Sigmoid colon (tissue), 7 donors: ENCODE results near the gene ZNF132. TPM values are rescaled to one million over a fixed set of nuclear protein-coding genes. Genes with fewer than 3 reads are reported as not detected.
"Not testable (repeated sequence)": the region's sequence is repeated elsewhere in the genome, so short reads cannot be mapped to it uniquely, and the experiment has no call there.

Source experiments
- DNase-seq: peaks from one replicate; pipeline ENCODE4 v3.0.0-alpha.2; 2019
- H3K27ac ChIP-seq, 4 donors: fragments of 200-600 bp; sonication (generic); one replicate each; pipeline ENCODE4 v1.5.1; 2016 to 2019; ENCODE audit warnings: mild to moderate bottlenecking in 1 of 4
- H3K27me3 ChIP-seq, 3 donors: fragments of 200-600 bp; sonication (generic); one replicate each; pipeline ENCODE4 v1.5.1; 2019; ENCODE audit warnings: mild to moderate bottlenecking in 1 of 3
- H3K36me3 ChIP-seq, 4 donors: fragments of 200-600 bp; sonication (generic); one replicate each; pipeline ENCODE4 v1.5.1; 2016 to 2019
- H3K4me1 ChIP-seq, 4 donors: fragments of 200-600 bp; sonication (generic); one replicate each; pipeline ENCODE4 v1.5.1; 2017 to 2019
- H3K4me3 ChIP-seq, 4 donors: fragments of 200-600 bp; sonication (generic); one replicate each; pipeline ENCODE4 v1.5.1; 2017 to 2019; ENCODE audit warnings: mild to moderate bottlenecking in 2 of 4, moderate library complexity in 1 of 4
- H3K9me3 ChIP-seq, 4 donors: fragments of 200-600 bp in 3 of 4; sonication (generic) in 3 of 4; one replicate each; pipeline versions ENCODE4 v1.5.1 to v1.6.1; 2013 to 2019
- CTCF ChIP-seq, 4 experiments: fragments of 450-650 bp in 3 of 4; fragments of 200-600 bp in 1 of 4; IDR thresholded peaks; one replicate each; pipeline ENCODE4 v1.5.1; 2016 to 2019; ENCODE audit warnings: antibody characterized with exemption in 4 of 4, mild to moderate bottlenecking in 3 of 4, moderate library complexity in 2 of 4
- EP300 ChIP-seq, 4 donors: sonication (generic); formaldehyde crosslinking; IDR thresholded peaks; one replicate each; pipeline ENCODE4 v1.6.1; 2017; ENCODE audit warnings: antibody characterized with exemption in 4 of 4
- POLR2A ChIP-seq, 2 donors: fragments of 450-650 bp; IDR thresholded peaks; one replicate each; pipeline ENCODE4 v1.6.1; 2016; ENCODE audit warnings: antibody characterized with exemption in 2 of 2, mild to moderate bottlenecking in 2 of 2, moderate library complexity in 2 of 2
- POLR2AphosphoS5 ChIP-seq, 4 donors: sonication (generic); formaldehyde crosslinking; IDR thresholded peaks; one replicate each; pipeline ENCODE4 v1.6.1; 2017; ENCODE audit warnings: antibody characterized with exemption in 4 of 4
- WGBS, 2 donors: extraction: QIAGEN DNeasy Blood & Tissue Kit; methylation state at CpG; one replicate each; pipeline ENCODE4 v1.1.7; 2013; 5-methylcytosine and 5-hydroxymethylcytosine counted together
- intact Hi-C: fragments of 100-400 bp; cut with DNase I; formaldehyde crosslinking; loops from one replicate; pipeline ENCODE4 v1.15.1; 2023
- polyA plus RNA-seq, 3 donors: library from polyadenylated mRNA; stranded (reverse); fragments of 200-250 nt; gene quantifications; one replicate each; pipeline ENCODE4 v1.2.3, GENCODE V29; 2013
- total RNA-seq, 4 donors: library from RNA; depleted of rRNA; stranded (reverse); fragments of >200 nt; gene quantifications; one replicate each; pipeline ENCODE4 v1.1.0, GENCODE V29; 2016
- donor health status: healthy with polysubstance abuse.
- donor health status: Bipolar disorder and iron deficiency.
- donor health status: healthy.

The ZNF132 gene
- total and polyA plus RNA-seq, 7 donors: 0.60 to 12.2 (median 5.7) TPM; not detected in 1

- TF ChIP-seq POLR2A (IDR thresholded peaks at IDR 0.05) (no peak), POLR2AphosphoS5 (IDR thresholded peaks at IDR 0.05) (no peak), EP300 (IDR thresholded peaks at IDR 0.05) (no peak), CTCF (IDR thresholded peaks at IDR 0.05) (no peak)
- Histone ChIP-seq H3K4me3 (peak overlapping the region; percentile 84 to 92 (median 88)), H3K4me1 (peaks cover 0 to 14% (median 12%) of the 10 kb centered on the region in 4 donors), H3K36me3 (peaks cover 0 to 20% (median 3%) of the 10 kb centered on the region in 4 donors), H3K27ac (peak overlapping the region in 3 of 4 donors; percentile 74 to 82 (median 76)), H3K27me3 (peaks cover 0 to 11% (median 0%) of the 10 kb centered on the region in 3 donors), H3K9me3 (no peaks in the 10 kb centered on the region)
- intact Hi-C loops: loop anchor here (2.0 kb wide), 2 partner anchors 16 to 48 kb away; partner anchors contain the start of gene ZNF324
- DNase-seq: no peak
- WGBS, 2 donors: 2 to 6% methylated on average over 11 of the region's 11 CpGs
These were observed 11.0 kb upstream of the ZNF132 start for GRCh38 chr19:58450856-58451357.

DNA sequence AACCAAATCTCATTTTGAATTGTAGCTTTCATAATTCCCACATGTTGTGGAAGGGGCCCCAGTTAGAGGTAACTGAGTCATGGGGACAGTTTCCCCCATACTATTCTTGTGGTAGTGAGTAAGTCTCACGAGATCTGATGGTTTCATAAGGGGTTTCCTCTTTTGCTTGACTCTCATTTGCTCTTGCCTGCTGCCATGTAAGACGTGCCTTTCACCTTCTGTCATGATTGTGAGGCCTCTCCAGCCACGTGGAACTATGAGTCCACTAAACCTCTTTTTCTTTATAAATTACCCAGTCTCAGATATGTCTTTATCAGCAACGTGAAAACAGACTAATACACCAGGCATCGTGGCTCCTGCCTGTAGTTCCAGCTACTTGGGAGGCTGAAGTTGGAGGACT lies 10.0 kb upstream of the ZNF132 start:
- not testable (repeated sequence) for H3K9me3 ChIP-seq
- WGBS, 2 donors: 60 to 63% methylated on average over 5 of the region's 5 CpGs
- intact Hi-C loops: loop anchor here (2.0 kb wide), 2 partner anchors 17 to 49 kb away; partner anchors contain the start of gene ZNF324

DNA sequence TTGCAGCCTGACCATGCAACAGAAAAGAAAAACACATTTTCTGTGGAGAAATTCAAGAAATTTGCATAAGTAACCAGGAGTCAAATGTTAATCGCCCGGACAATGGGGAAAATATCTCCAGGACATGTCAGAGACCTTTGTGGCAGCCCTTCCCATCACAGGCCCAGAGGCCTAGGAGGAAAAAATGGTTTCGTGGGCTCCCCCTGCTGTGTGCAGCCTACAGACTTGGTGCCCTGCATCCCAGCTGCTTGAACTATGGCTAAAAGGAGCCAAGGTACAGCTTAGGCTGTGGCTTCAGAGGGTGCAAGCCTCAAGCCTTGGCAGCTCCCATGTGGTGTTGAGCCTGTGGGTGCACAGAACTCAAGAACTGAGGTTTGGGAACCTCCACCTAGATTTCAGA lies 8.9 kb upstream of the ZNF132 start:
- intact Hi-C loops, H3K36me3 ChIP-seq, DNase-seq, H3K9me3 ChIP-seq, H3K4me3 ChIP-seq, H3K27ac ChIP-seq: not testable (repeated sequence)
- Histone ChIP-seq H3K27me3 (peaks cover 0 to 11% (median 0%) of the 10 kb centered on the region in 3 donors), H3K4me1 (peaks cover 0 to 14% (median 12%) of the 10 kb centered on the region in 4 donors)
- 75 to 83% methylated on average over 3 of the region's 3 CpGs for WGBS, 2 donors

More for the DNA sequence above, 10.0 kb upstream of the ZNF132 start:
- H3K4me3 ChIP-seq, H3K27ac ChIP-seq, DNase-seq: not testable (repeated sequence)
- Histone ChIP-seq H3K27me3 (peaks cover 0 to 11% (median 0%) of the 10 kb centered on the region in 3 donors), H3K36me3 (peaks cover 0 to 15% (median 3%) of the 10 kb centered on the region in 4 donors), H3K4me1 (peaks cover 0 to 14% (median 12%) of the 10 kb centered on the region in 4 donors)

- H3K27ac ChIP-seq, H3K27me3 ChIP-seq, DNase-seq, intact Hi-C loops, H3K36me3 ChIP-seq, H3K4me3 ChIP-seq: not testable (repeated sequence)
- H3K4me1 ChIP-seq: peaks cover 0 to 23% (median 16%) of the 10 kb centered on the region in 4 donors
- peaks cover 2 to 12% (median 8%) of the 10 kb centered on the region in 4 donors for H3K9me3 ChIP-seq
- 90 to 94% methylated on average over 7 of the region's 7 CpGs for WGBS, 2 donors
These were observed 3.0 kb upstream of the ZNF132 start for GRCh38 chr19:58442986-58443385.

- WGBS, 2 donors: 16 to 43% methylated on average over 31 of the region's 31 CpGs
- Histone ChIP-seq H3K27me3 (no peaks in the 10 kb centered on the region), H3K36me3 (peaks cover 18 to 32% (median 23%) of the 10 kb centered on the region in 4 donors), H3K27ac (peak overlapping the region; percentile 80 to 89 (median 84)), H3K9me3 (peaks cover 17 to 37% (median 26%) of the 10 kb centered on the region in 4 donors), H3K4me1 (peaks cover 0 to 23% (median 16%) of the 10 kb centered on the region in 4 donors), H3K4me3 (peak overlapping the region; percentile 49 to 72 (median 67))
- no peak for TF ChIP-seq POLR2AphosphoS5 (IDR thresholded peaks at IDR 0.05)
- TF ChIP-seq POLR2A (IDR thresholded peaks at IDR 0.05): no peak
- TF ChIP-seq CTCF (IDR thresholded peaks at IDR 0.05): no peak
- TF ChIP-seq EP300 (IDR thresholded peaks at IDR 0.05): no peak
- no peak for DNase-seq
- intact Hi-C loops: loop anchor here (2.0 kb wide), 1 partner anchor 78 kb away; the partner anchor contains the start of gene ZNF497
These were observed 603 bp upstream of the ZNF132 start for GRCh38 chr19:58440556-58440955.

DNA sequence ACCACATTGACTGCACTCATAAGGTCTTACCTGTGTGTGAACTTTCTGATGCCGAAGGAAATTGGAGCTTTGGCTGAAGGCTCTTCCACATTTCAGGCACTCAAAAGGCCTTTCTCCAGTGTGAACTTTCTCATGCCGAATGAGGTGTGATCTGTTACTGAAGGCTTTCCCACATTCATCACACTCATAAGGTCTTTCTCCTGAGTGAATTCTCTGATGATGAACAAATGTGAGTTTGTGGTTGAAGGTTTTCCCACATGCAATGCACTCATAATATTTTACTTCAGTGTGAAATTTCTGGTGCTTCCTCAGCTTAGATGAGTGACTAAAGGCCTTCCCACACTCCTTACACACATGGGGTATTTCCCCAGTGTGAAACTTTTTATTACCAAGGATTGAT lies 5.7 kb downstream of the ZNF132 start:
- Histone ChIP-seq H3K27me3 (no peaks in the 10 kb centered on the region), H3K9me3 (peaks cover 71 to 98% (median 87%) of the 10 kb centered on the region in 4 donors), H3K27ac (no peak overlapping the region), H3K4me1 (peaks cover 0 to 6% (median 4%) of the 10 kb centered on the region in 4 donors), H3K4me3 (no peak overlapping the region), H3K36me3 (peaks cover 42 to 71% (median 49%) of the 10 kb centered on the region in 4 donors)
- TF ChIP-seq CTCF (IDR thresholded peaks at IDR 0.05) (no peak), EP300 (IDR thresholded peaks at IDR 0.05) (no peak), POLR2A (IDR thresholded peaks at IDR 0.05) (no peak), POLR2AphosphoS5 (IDR thresholded peaks at IDR 0.05) (no peak)
- intact Hi-C loops: loop anchor here (1.0 kb wide), 1 partner anchor 19 kb away; no protein-coding TSS in a partner anchor
- DNase-seq: no peak
- 97% methylated on average over 2 of the region's 2 CpGs for WGBS, 2 donors
